GM12864 (cell line): Measurements from ENCODE around the gene DOK3.

ENCODE experiments used
- DNase-seq: peaks from one replicate; pipeline ENCODE4 v3.0.0-alpha.2; 2011; ENCODE audit warnings: low read depth
- H3K4me3 ChIP-seq: 2 replicates; pipeline ENCODE4 v1.5.1; 2011; ENCODE audit warnings: mild to moderate bottlenecking, low read depth, low read length, control low read depth
- TF ChIP-seq, protein P1 (sequence below): IDR thresholded peaks from 2 replicates; pipeline ENCODE4 v1.5.1; 2011; ENCODE audit warnings: low read depth, mild to moderate bottlenecking, moderate library complexity, low read length, control low read depth, inconsistent platforms; ENCODE audit errors: missing control alignments

Gene DOK3

DNA sequence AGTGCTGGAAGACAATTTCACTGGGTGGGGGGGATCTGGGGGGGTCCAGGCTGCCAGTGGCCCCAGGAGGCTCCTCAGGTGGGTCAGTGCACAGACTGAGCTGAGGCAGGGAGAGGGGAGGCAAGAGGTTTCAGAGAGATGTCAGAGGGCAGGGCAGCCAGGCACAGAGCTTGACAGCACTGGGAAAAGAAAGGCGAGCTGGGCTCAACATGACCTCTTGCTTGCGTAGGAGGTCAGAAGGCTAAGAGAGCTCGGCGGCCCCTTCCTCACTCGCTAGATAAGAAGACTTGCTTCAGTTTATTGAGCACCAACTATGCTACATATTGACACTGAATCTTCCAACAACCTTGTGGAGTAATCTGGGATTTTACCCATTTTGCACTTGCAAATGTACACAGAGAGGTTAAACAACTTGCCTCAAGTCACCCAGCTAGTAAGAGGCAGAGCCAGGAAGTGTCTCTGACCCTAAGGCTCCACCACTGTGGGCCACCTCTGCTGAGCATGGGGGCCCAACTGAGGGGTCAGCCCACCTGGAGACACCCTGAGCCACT lies 15.8 kb downstream of the DOK3 start:
- no peak overlapping the region for H3K4me3 ChIP-seq
- TF ChIP-seq, protein P1, sequence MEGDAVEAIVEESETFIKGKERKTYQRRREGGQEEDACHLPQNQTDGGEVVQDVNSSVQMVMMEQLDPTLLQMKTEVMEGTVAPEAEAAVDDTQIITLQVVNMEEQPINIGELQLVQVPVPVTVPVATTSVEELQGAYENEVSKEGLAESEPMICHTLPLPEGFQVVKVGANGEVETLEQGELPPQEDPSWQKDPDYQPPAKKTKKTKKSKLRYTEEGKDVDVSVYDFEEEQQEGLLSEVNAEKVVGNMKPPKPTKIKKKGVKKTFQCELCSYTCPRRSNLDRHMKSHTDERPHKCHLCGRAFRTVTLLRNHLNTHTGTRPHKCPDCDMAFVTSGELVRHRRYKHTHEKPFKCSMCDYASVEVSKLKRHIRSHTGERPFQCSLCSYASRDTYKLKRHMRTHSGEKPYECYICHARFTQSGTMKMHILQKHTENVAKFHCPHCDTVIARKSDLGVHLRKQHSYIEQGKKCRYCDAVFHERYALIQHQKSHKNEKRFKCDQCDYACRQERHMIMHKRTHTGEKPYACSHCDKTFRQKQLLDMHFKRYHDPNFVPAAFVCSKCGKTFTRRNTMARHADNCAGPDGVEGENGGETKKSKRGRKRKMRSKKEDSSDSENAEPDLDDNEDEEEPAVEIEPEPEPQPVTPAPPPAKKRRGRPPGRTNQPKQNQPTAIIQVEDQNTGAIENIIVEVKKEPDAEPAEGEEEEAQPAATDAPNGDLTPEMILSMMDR = no peak
- no peak for DNase-seq

DNA sequence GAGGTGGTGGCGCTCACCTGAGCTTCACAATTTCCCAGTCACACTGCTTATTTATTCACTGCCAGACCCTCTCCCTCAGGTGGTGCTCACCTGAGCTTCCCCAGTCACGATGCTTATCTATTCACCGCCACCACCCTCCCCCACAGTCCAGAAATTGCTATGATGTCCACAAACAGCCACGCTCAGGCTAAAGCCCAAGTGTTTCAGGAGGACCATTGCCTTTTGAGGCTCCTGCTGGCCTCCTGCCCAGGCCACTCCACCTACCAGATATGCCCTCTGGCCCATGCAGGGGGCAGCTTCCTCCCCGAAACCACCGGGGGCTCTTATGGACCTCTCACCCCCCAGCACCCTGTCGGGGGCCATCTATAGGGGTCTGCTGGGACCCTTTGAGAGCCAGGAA lies 16.8 kb downstream of the DOK3 start:
- TF ChIP-seq, protein P1 = no peak
- DNase-seq = no peak
- H3K4me3 ChIP-seq = no peak overlapping the region

DNA sequence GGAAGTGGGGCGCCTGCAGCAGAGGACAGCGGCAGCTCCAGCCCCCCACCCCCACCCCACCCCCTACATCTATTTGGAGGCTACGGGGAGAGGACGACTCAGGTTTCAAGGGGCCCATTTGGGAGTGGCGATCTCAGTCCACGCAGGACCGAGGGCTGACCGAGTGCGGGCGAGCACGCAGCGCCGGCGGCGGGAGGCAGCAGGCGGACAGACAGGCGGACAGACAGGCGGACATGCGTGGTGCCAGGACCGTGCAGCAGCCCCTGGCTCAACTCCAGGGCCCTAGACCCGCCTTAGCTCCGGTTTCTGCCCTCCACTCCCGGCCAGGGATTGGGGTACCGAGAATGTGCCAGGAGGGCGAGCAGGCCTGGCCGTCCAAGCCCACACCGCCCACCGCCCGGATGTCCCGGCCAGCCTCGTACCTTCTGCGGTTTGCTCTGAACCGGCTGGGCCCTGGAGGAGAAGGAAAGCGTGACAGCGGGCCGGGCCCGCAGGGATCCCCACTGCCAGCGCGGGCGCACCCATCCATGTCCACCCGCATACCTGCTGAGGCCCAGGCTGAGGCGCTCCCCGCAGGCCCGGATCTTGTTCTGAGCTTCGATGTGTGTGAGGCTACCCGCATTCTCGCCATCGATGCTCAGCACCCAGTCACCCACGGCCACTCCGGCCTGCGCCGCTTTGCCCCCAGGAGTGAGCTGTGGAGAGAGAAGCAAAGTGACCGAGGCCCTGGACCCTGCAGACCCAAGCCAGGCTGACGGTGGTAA lies 17.5 kb downstream of the DOK3 start:
- DNase-seq = no peak
- no peak overlapping the region for H3K4me3 ChIP-seq
- TF ChIP-seq, protein P1 = no peak

DNA sequence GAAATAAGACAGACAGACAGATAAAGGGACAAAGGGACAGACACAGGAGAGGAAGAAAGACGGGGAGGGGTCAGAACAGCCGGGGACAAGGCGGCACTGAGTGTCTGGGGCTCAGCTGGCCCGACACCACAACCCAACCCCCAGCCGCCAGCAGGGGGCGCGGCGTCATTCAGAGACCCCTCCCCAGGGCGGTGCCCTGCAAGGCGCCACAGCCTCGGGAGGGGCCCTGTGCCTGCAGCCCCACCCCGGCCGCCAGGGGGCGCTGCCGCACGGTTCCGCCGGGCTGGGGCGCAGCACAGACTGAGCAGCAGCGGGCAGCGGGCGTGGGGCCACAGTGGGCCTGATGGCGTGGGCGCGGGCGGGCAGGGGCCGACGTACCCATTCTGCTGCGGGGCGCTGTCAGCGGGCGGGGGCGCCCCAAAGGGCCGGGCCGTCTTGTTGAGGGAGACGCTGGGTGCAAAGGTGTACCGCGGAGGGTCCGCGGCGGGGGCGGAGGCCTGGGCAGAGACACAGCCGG lies 18.1 kb downstream of the DOK3 start:
- DNase-seq = no peak
- TF ChIP-seq, protein P1 = peak; percentile 79
- H3K4me3 ChIP-seq = no peak overlapping the region

DNA sequence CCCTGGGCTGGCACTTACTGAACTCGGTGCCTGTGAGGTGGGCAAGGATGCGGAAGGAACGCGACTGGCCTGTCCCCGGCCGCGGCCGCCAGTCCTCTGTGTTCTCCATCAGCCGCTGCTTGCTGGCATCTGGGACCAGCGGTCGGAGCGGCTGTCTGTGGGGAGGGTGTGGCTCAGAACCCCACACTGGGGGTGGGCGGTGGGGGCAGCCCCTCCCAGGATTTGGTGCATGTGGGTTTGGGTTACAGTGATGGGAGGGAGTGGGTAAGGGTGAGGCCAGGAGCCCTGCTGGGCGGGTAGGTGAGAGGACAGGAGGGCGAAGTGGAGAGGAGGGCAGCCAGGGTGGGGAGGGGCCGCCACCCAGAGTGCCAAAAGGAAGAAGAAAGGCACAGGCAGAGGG lies 18.6 kb downstream of the DOK3 start:
- H3K4me3 ChIP-seq = no peak overlapping the region
- TF ChIP-seq, protein P1 = no peak
- DNase-seq = no peak

DNA sequence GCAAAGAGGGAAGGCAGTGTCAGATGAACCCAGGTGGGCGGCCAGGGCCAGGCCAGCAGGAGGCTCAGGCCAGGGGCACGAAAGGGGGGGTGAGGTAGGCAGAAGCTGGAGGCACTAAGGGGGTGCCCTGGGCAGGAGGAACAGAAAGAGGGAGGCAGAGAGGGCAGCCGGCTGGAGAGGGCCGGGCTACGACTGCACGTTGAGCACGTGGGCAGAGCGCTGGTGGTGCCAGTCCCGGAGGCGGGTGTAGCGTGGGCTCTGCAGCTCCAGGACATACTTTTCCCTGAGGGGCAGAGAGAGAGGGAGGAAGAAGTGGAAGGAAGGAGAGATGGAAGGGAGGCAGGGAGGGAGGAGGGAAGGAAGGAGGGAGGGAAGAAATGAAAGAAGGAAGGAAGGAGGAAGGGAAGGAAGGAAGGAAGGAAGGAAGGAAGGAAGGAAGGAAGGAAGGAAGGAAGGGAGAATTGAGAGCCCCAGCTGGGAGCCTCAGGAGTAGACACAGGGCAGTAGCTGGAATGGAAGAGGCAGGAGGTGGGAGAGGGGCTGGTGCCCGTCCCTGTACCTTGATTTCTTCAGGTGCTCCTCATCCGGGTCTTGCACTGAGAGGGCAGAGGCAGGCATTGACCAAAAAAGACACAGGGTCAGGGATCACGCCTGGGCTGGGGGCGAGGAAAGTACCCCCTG lies 19.2 kb downstream of the DOK3 start:
- H3K4me3 ChIP-seq = no peak overlapping the region
- TF ChIP-seq, protein P1 = no peak
- no peak for DNase-seq
